Astrocyte (in vitro differentiated cells and primary cell): ENCODE measurements around the gene COL4A4.

Experiments used
- CTCF ChIP-seq: IDR thresholded peaks from 2 replicates; pipeline ENCODE4 v1.5.1; 2011; ENCODE audit warnings: low read depth, mild to moderate bottlenecking, inconsistent platforms, low read length, moderate library complexity; ENCODE audit not compliant: insufficient read depth
- EZH2 ChIP-seq: IDR thresholded peaks from 2 replicates; pipeline ENCODE4 v1.6.1; 2012; ENCODE audit warnings: mild to moderate bottlenecking, low read length, inconsistent platforms; ENCODE audit not compliant: insufficient read depth

- no peak for TF ChIP-seq CTCF
- TF ChIP-seq EZH2 = no peak
Measured at GRCh38 chr2:226969417-226970080, 194.5 kb downstream of the COL4A4 start.
